Mesothelial cell of epicardium (in vitro differentiated cells): Measurements from ENCODE around the gene EDIL3. TPM values are rescaled to one million over a fixed set of nuclear protein-coding genes. Genes with fewer than 3 reads are reported as not detected.

Experiments used
- DNase-seq, 2 experiments: peaks; one replicate each; pipeline ENCODE4 v3.0.0; 2021; ENCODE audit warnings: low spot score in 2 of 2; ENCODE audit not compliant: unreplicated experiment in 2 of 2
- H3K27ac Mint-ChIP-seq: 2 replicates; pipeline ENCODE4 v1.8.0; 2021; ENCODE audit warnings: mixed read lengths
- H3K27me3 Mint-ChIP-seq: 2 replicates; pipeline ENCODE4 v1.8.0; 2021; ENCODE audit warnings: low read depth, mixed read lengths
- H3K36me3 Mint-ChIP-seq: 2 replicates; pipeline ENCODE4 v1.8.0; 2021; ENCODE audit warnings: mixed read lengths
- H3K4me1 Mint-ChIP-seq: 2 replicates; pipeline ENCODE4 v1.8.0; 2021; ENCODE audit warnings: mixed read lengths
- H3K4me3 Mint-ChIP-seq: 2 replicates; pipeline ENCODE4 v1.8.0; 2021; ENCODE audit warnings: mild to moderate bottlenecking, moderate library complexity, mixed read lengths
- H3K9me3 Mint-ChIP-seq: 2 replicates; pipeline ENCODE4 v1.8.0; 2021; ENCODE audit warnings: mixed read lengths
- CTCF ChIP-seq: fragments of 200-600 bp; sonication (generic); IDR thresholded peaks from one replicate; pipeline ENCODE4 v1.5.0; 2021; ENCODE audit warnings: antibody characterized with exemption; ENCODE audit not compliant: unreplicated experiment
- total RNA-seq: library from RNA; stranded (reverse); gene quantifications from 3 replicates; pipeline ENCODE4 v1.2.1, GENCODE V29; 2021

Gene EDIL3
- total RNA-seq, 1 donor from 2014 or later, result 51.3 TPM

- Mint-ChIP-seq H3K27me3 (no peaks in the 10 kb centered on the region), H3K27ac (no peak overlapping the region), H3K9me3 (peaks cover 10% of the 10 kb centered on the region), H3K36me3 (peaks cover 6% of the 10 kb centered on the region), H3K4me3 (no peak overlapping the region), H3K4me1 (peaks cover 5% of the 10 kb centered on the region)
- DNase-seq, result no peak
- TF ChIP-seq CTCF, result no peak
Observed at GRCh38 chr5:84130006-84130580, 254.6 kb downstream of the EDIL3 start.

GRCh38 chr5:84125216-84125615 is 259.5 kb downstream of the EDIL3 start:
- no peak for DNase-seq
- Mint-ChIP-seq H3K9me3 (peaks cover 10% of the 10 kb centered on the region), H3K27me3 (no peaks in the 10 kb centered on the region), H3K27ac (no peak overlapping the region), H3K36me3 (peaks cover 6% of the 10 kb centered on the region), H3K4me3 (no peak overlapping the region), H3K4me1 (peaks cover 5% of the 10 kb centered on the region)
- TF ChIP-seq CTCF, result no peak

GRCh38 chr5:84119252-84119651 is 265.4 kb downstream of the EDIL3 start:
- Mint-ChIP-seq H3K36me3 (no peaks in the 10 kb centered on the region), H3K27ac (no peak overlapping the region), H3K9me3 (no peaks in the 10 kb centered on the region), H3K4me1 (peaks cover 20% of the 10 kb centered on the region), H3K27me3 (no peaks in the 10 kb centered on the region), H3K4me3 (no peak overlapping the region)
- TF ChIP-seq CTCF, result no peak
- no peak for DNase-seq

- no peak for DNase-seq
- Mint-ChIP-seq H3K4me3 (no peak overlapping the region), H3K9me3 (no peaks in the 10 kb centered on the region), H3K27me3 (no peaks in the 10 kb centered on the region), H3K4me1 (peaks cover 20% of the 10 kb centered on the region), H3K36me3 (no peaks in the 10 kb centered on the region), H3K27ac (no peak overlapping the region)
- TF ChIP-seq CTCF, result no peak
Observed at GRCh38 chr5:84118551-84118950, 266.1 kb downstream of the EDIL3 start.

GRCh38 chr5:84115727-84116126 is 269.0 kb downstream of the EDIL3 start:
- Mint-ChIP-seq H3K27me3 (no peaks in the 10 kb centered on the region), H3K9me3 (no peaks in the 10 kb centered on the region), H3K27ac (no peak overlapping the region), H3K4me3 (no peak overlapping the region), H3K4me1 (peaks cover 18% of the 10 kb centered on the region), H3K36me3 (no peaks in the 10 kb centered on the region)
- DNase-seq, result no peak
- no peak for TF ChIP-seq CTCF
